HEK293T (cell line): ENCODE results near the gene PHF20.

ENCODE experiments used
- BHLHE40 ChIP-seq: fragments of 450-650 bp; IDR thresholded peaks from 2 replicates; pipeline ENCODE4 v1.6.1; 2016; ENCODE audit warnings: mild to moderate bottlenecking, moderate library complexity, borderline replicate concordance
- FOXA1 ChIP-seq: fragments of 450-650 bp; IDR thresholded peaks from 2 replicates; pipeline ENCODE4 v1.6.1; 2016; ENCODE audit warnings: mild to moderate bottlenecking
- HDGF ChIP-seq: fragments of 450-650 bp; IDR thresholded peaks from 2 replicates; pipeline ENCODE4 v1.6.1; 2017; ENCODE audit warnings: antibody characterized with exemption, borderline replicate concordance
- SP1 ChIP-seq: fragments of 450-650 bp; IDR thresholded peaks from 2 replicates; pipeline ENCODE4 v1.6.1; 2017
- TARDBP ChIP-seq: fragments of 450-650 bp; IDR thresholded peaks from 2 replicates; pipeline ENCODE4 v1.6.1; 2016
- ZNF384 ChIP-seq: fragments of 450-650 bp; IDR thresholded peaks from 2 replicates; pipeline ENCODE4 v1.6.1; 2016

DNA sequence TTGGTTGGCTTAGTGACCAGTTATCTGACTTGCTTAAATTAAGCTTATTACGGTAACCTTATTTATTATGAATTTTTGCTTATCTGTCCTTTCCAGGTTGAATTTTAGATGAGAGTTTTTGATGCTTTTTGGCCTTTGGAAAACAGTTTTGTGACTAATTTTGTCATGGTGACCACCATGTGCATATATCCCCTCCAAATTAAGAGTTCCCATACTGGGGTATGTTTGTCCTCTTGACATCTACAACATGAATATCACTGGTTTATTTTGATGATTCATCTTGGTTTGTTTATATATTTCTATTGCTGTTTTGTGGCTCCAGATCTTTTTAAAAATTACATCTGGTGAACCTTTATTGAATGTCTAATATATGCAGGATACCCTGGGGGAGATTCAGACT, 61.4 kb downstream of the PHF20 start:
- TF ChIP-seq HDGF (no peak), FOXA1 (no peak), SP1 (no peak), TARDBP (no peak), BHLHE40 (no peak), ZNF384 (no peak)
